ENCODE data around the gene ZNF668. TPM values are rescaled to one million over a fixed set of nuclear protein-coding genes. Genes with fewer than 3 reads are reported as not detected.
A peak's percentile ranks its signal among the peaks of the same experiment; 100 is the strongest.

The ZNF668 gene
- total and polyA plus RNA-seq, 2 of the 8 experiments (the other 6 are each of a cell fraction or from before 2014, with no cell fraction given) = 14.0 to 14.3 TPM

GRCh38 chr16:31042866-31043265 is 31.2 kb downstream of the ZNF668 start:
- H3K23me2 ChIP-seq (ENCODE audit: low read depth, low read length) = peaks cover 2% of the 10 kb centered on the region; the same call in 1 of the 2 replicates
- H2BK120ac ChIP-seq (replicated peaks; ENCODE audit: low read depth, low read length) = no peak overlapping the region
- no peak overlapping the region for H2BK12ac ChIP-seq (ENCODE audit: low read depth, low read length)
- H4K8ac ChIP-seq (ENCODE audit: extremely low read depth, insufficient read depth, low read length) = no peak overlapping the region; the same call in 1 of the 2 replicates
- H3K4me2 ChIP-seq (ENCODE audit: insufficient read depth in 1 of 2, low read depth in 2 of 2, low read length in 2 of 2) = peak overlapping the region; percentile 57 to 69
- no peak overlapping the region for H3K27ac ChIP-seq (ENCODE audit: low read depth, low read length)
- H3K23ac ChIP-seq (ENCODE audit: insufficient read length) = no peak overlapping the region
- H3K9me3 ChIP-seq (ENCODE audit: insufficient read depth in 2 of 2, low read depth in 1 of 2, low read length in 1 of 2) = no peaks in the 10 kb centered on the region
- no peaks in the 10 kb centered on the region for H3K27me3 ChIP-seq (replicated peaks in 1 of 4; ENCODE audit: control insufficient read depth in 3 of 4, extremely low read depth in 1 of 4, insufficient read depth in 3 of 4, low read length in 3 of 4)
- no peak overlapping the region for H2AK5ac ChIP-seq (ENCODE audit: low read depth, low read length)
- H2AFZ ChIP-seq (ENCODE audit: low read length) = peak overlapping the region; percentile 28; the same call in 1 of the 2 replicates
- peaks cover 0 to under 1% of the 10 kb centered on the region in 2 experiments for H4K20me1 ChIP-seq (replicated peaks in 1 of 2; ENCODE audit: control insufficient read depth in 1 of 2, insufficient read depth in 2 of 2, low read length in 2 of 2)
- H3K14ac ChIP-seq (ENCODE audit: insufficient read length) = no peak overlapping the region
- no peak overlapping the region for H2BK15ac ChIP-seq (ENCODE audit: low read length)
- H3K18ac ChIP-seq (ENCODE audit: extremely low read depth, low read length) = no peak overlapping the region
- H3K79me1 ChIP-seq (ENCODE audit: low read depth, low read length) = no peaks in the 10 kb centered on the region; the same call in 1 of the 2 replicates
- FAIRE-seq (no peak), DNase-seq (ENCODE audit: low read depth in 1 of 2, low spot score in 2 of 2) (no peak)
- H4K5ac ChIP-seq (ENCODE audit: insufficient read length, low read depth, low read length) = no peak overlapping the region
- ChIA-PET CTCF (ENCODE audit: partially characterized antibody) (interaction anchor here (0.6 to 2.5 kb wide), 30 partner anchors 8 to 831 kb away, joined by 3 to 30 read pairs (median 4); partner anchors contain the start of genes HSD3B7, PRSS53, ZNF267 and ZNF646), POLR2A (ENCODE audit: partially characterized antibody) (interaction anchor here (0.7 to 3.2 kb wide), 11 partner anchors 10 to 91 kb away, joined by 3 to 15 read pairs (median 3); partner anchors contain the start of genes STX4, ZNF646 and ZNF668)
- H4K91ac ChIP-seq (replicated peaks; ENCODE audit: insufficient read length, low read length) = no peak overlapping the region
- H3K56ac ChIP-seq (replicated peaks; ENCODE audit: insufficient read length, low read depth, low read length) = no peak overlapping the region
- H3K4me1 ChIP-seq (replicated peaks in 1 of 4; ENCODE audit: control insufficient read depth in 3 of 4, insufficient read depth in 4 of 4, low read length in 3 of 4) = peaks cover 0 to 3% (median 0%) of the 10 kb centered on the region in 4 experiments; a peak in 3 of 7 replicates
- WGBS, 2 experiments (ENCODE audit: extremely low coverage in 1 of 2, insufficient coverage in 1 of 2, insufficient read length in 1 of 2, insufficient replicate concordance in 2 of 2, low coverage in 1 of 2, low lambda C conversion rate in 2 of 2, missing lambda C conversion rate in 1 of 2) = 94% methylated on average over 10 of the region's 10 CpGs; no CpG with 5 or more reads in 1 of the 2 experiments
- no peak overlapping the region for H3K4ac ChIP-seq (replicated peaks; ENCODE audit: insufficient read length, low read depth, low read length)
- H3K36me3 ChIP-seq (ENCODE audit: control insufficient read depth in 2 of 4, insufficient read depth in 4 of 4, low read length in 3 of 4) = peaks cover 0 to 7% (median 0%) of the 10 kb centered on the region in 4 experiments; a peak in 1 of 8 replicates
- no peaks in the 10 kb centered on the region for H3K79me2 ChIP-seq (ENCODE audit: control insufficient read depth in 1 of 2, insufficient read depth in 2 of 2, low read length in 2 of 2)
- peak overlapping the region; percentile 9 to 54 (median 40); a peak in 5 of 8 replicates for H3K4me3 ChIP-seq (ENCODE audit: extremely low read depth in 1 of 4, insufficient read depth in 2 of 4, low read depth in 3 of 4, low read length in 4 of 4)
- peak overlapping the region in 1 of 4 experiments; percentile 1; a peak in 1 of 7 replicates for H3K9ac ChIP-seq (replicated peaks in 1 of 4; ENCODE audit: extremely low read depth in 1 of 4, low read depth in 3 of 4, low read length in 3 of 4)
- no peak overlapping the region for H2BK20ac ChIP-seq (ENCODE audit: low read length)
- H2BK5ac ChIP-seq (ENCODE audit: low read depth, low read length) = no peak overlapping the region
- no peak for TF ChIP-seq FOSL1 (IDR thresholded peaks at IDR 0.05; ENCODE audit: insufficient read depth, low read depth, low read length)
- TF ChIP-seq RNF2 (IDR thresholded peaks at IDR 0.05; ENCODE audit: borderline replicate concordance, low read depth, low read length, missing control alignments, poor library complexity, severe bottlenecking) = no peak
- TF ChIP-seq RAD21 (IDR thresholded peaks at IDR 0.05 in 1 of 2, conservative IDR thresholded peaks at IDR 0.05 in 1 of 2; ENCODE audit: low read depth in 2 of 2, low read length in 2 of 2) = no peak
- TF ChIP-seq USF2 (IDR thresholded peaks at IDR 0.05; ENCODE audit: low read length) = no peak
- TF ChIP-seq SIRT6 (IDR thresholded peaks at IDR 0.05; ENCODE audit: low read length) = no peak
- no peak for TF ChIP-seq MAX (IDR thresholded peaks at IDR 0.05)
- no peak for TF ChIP-seq ATF2 (IDR thresholded peaks at IDR 0.05; ENCODE audit: low read length)
- no peak for TF ChIP-seq TAF1 (IDR thresholded peaks at IDR 0.05; ENCODE audit: low read depth, low read length)
- TF ChIP-seq EGR1 (IDR thresholded peaks at IDR 0.05; ENCODE audit: borderline replicate concordance, low read depth, low read length) = no peak
